H1 (cell line): ENCODE data around the gene PTH2R. TPM values are rescaled to one million over a fixed set of nuclear protein-coding genes. Genes with fewer than 3 reads are reported as not detected.
"Not testable (repeated sequence)": the region's sequence is repeated elsewhere in the genome, so short reads cannot be mapped to it uniquely, and the experiment has no call there.

Experiments used
- CTCF ChIA-PET: fragments of 300-600 bp; sonication (Branson Sonifier 250); formaldehyde crosslinking; loops from one replicate; lab custom pipeline; 2021; ENCODE audit not compliant: partially characterized antibody; lab: Charles Lee
- POLR2A ChIA-PET: fragments of 300-600 bp; sonication (Branson Sonifier 250); formaldehyde crosslinking; loops from one replicate; lab custom pipeline; 2021; ENCODE audit warnings: inconsistent platforms; ENCODE audit not compliant: partially characterized antibody; lab: Charles Lee
- DNase-seq, 2 experiments: peaks; one replicate each; pipeline versions ENCODE4 v3.0.0 to v3.0.0-alpha.2; 2010 to 2022; ENCODE audit warnings: low spot score in 2 of 2, low read depth in 1 of 2, mixed read lengths in 1 of 2
- FAIRE-seq: peaks from 2 replicates; lab custom pipeline; 2011; peaks lifted over from hg19 to GRCh38; lab: Jason Lieb, UNC
- H2AFZ ChIP-seq: 2 replicates; pipeline ENCODE4 v1.8.1; 2012; ENCODE audit warnings: low read length, inconsistent platforms
- H2AK5ac ChIP-seq: 2 replicates; pipeline ENCODE4 v1.6.1; 2013; ENCODE audit warnings: low read depth, low read length
- H2BK120ac ChIP-seq: replicated peaks from 2 replicates; pipeline ENCODE3; 2013; ENCODE audit warnings: low read depth, low read length, inconsistent platforms
- H2BK12ac ChIP-seq: 2 replicates; pipeline ENCODE4 v1.6.1; 2013; ENCODE audit warnings: low read depth, low read length
- H2BK15ac ChIP-seq: 2 replicates; pipeline ENCODE4 v1.6.1; 2013; ENCODE audit warnings: low read length
- H2BK20ac ChIP-seq: 2 replicates; pipeline ENCODE4 v1.6.1; 2013; ENCODE audit warnings: low read length
- H2BK5ac ChIP-seq: 2 replicates; pipeline ENCODE4 v1.6.1; 2013; ENCODE audit warnings: low read depth, low read length
- H3K14ac ChIP-seq: 2 replicates; pipeline ENCODE4 v1.6.1; 2013; ENCODE audit warnings: inconsistent platforms; ENCODE audit not compliant: insufficient read length
- H3K18ac ChIP-seq: 2 replicates; pipeline ENCODE4 v1.6.1; 2013; ENCODE audit warnings: low read length; ENCODE audit errors: extremely low read depth
- H3K23ac ChIP-seq: 2 replicates; pipeline ENCODE4 v1.6.1; 2013; ENCODE audit warnings: inconsistent platforms; ENCODE audit not compliant: insufficient read length
- H3K23me2 ChIP-seq: 2 replicates; pipeline ENCODE4 v1.6.1; 2013; ENCODE audit warnings: low read depth, low read length
- H3K27ac ChIP-seq: 2 replicates; pipeline ENCODE4 v1.6.1; 2011; ENCODE audit warnings: low read depth, low read length, inconsistent platforms
- H3K27me3 ChIP-seq, 4 experiments: replicated peaks in 1 of 4; 1 replicate in 1 of 4; 2 replicates in 3 of 4; pipeline versions ENCODE4 v1.6.1 to v1.8.1; 2011 to 2013; ENCODE audit warnings: low read length in 3 of 4, mild to moderate bottlenecking in 3 of 4, inconsistent platforms in 2 of 4, mixed read lengths in 2 of 4, moderate library complexity in 1 of 4; ENCODE audit not compliant: control insufficient read depth in 3 of 4, insufficient read depth in 3 of 4; ENCODE audit errors: extremely low read depth in 1 of 4
- H3K36me3 ChIP-seq, 4 experiments: 2 replicates each; pipeline versions ENCODE4 v1.6.1 to v1.8.1; 2011 to 2013; ENCODE audit warnings: mild to moderate bottlenecking in 4 of 4, low read length in 3 of 4, moderate library complexity in 2 of 4, control low read depth in 1 of 4, inconsistent platforms in 1 of 4; ENCODE audit not compliant: insufficient read depth in 4 of 4, control insufficient read depth in 2 of 4
- H3K4ac ChIP-seq: replicated peaks from 2 replicates; pipeline ENCODE3; 2013; ENCODE audit warnings: low read length, low read depth, mixed read lengths, inconsistent platforms; ENCODE audit not compliant: insufficient read length
- H3K4me1 ChIP-seq, 4 experiments: replicated peaks in 1 of 4; 1 replicate in 1 of 4; 2 replicates in 3 of 4; pipeline versions ENCODE4 v1.6.1 to v1.8.1; 2011 to 2013; ENCODE audit warnings: low read length in 3 of 4, inconsistent platforms in 2 of 4, mixed read lengths in 1 of 4; ENCODE audit not compliant: insufficient read depth in 4 of 4, control insufficient read depth in 3 of 4
- H3K4me2 ChIP-seq, 2 experiments: 2 replicates each; pipeline versions ENCODE4 v1.6.1 to v1.8.1; 2011 to 2013; ENCODE audit warnings: low read depth in 2 of 2, low read length in 2 of 2, control low read depth in 1 of 2, inconsistent platforms in 1 of 2, mild to moderate bottlenecking in 1 of 2; ENCODE audit not compliant: insufficient read depth in 1 of 2
- H3K4me3 ChIP-seq, 4 experiments: fragments of 200-600, 300-600 bp in 1 of 4; sonication (generic), shearing (Covaris generic), sonication (Bioruptor Twin) in 1 of 4; 2 replicates each; pipeline versions ENCODE4 v1.5.1 to v1.8.1; 2011 to 2016; ENCODE audit warnings: low read length in 4 of 4, low read depth in 3 of 4, control low read depth in 2 of 4, inconsistent platforms in 2 of 4, mild to moderate bottlenecking in 2 of 4, mixed read lengths in 1 of 4, moderate library complexity in 1 of 4; ENCODE audit not compliant: insufficient read depth in 2 of 4; ENCODE audit errors: extremely low read depth in 1 of 4
- H3K56ac ChIP-seq: replicated peaks from 2 replicates; pipeline ENCODE3; 2013; ENCODE audit warnings: low read depth, mild to moderate bottlenecking, mixed read lengths, low read length, inconsistent platforms; ENCODE audit not compliant: insufficient read length
- H3K79me1 ChIP-seq: 2 replicates; pipeline ENCODE4 v1.6.1; 2013; ENCODE audit warnings: low read depth, low read length, control low read depth
- H3K79me2 ChIP-seq, 2 experiments: 2 replicates each; pipeline versions ENCODE4 v1.6.1 to v1.8.1; 2012 to 2013; ENCODE audit warnings: low read length in 2 of 2, mild to moderate bottlenecking in 2 of 2, inconsistent platforms in 1 of 2; ENCODE audit not compliant: insufficient read depth in 2 of 2, control insufficient read depth in 1 of 2
- H3K9ac ChIP-seq, 4 experiments: replicated peaks in 1 of 4; 1 replicate in 1 of 4; 2 replicates in 3 of 4; pipeline versions ENCODE4 v1.6.1 to v1.8.1; 2011 to 2013; ENCODE audit warnings: low read depth in 3 of 4, low read length in 3 of 4, control low read depth in 2 of 4, mild to moderate bottlenecking in 2 of 4, moderate library complexity in 2 of 4, inconsistent platforms in 1 of 4; ENCODE audit errors: extremely low read depth in 1 of 4
- H3K9me3 ChIP-seq, 2 experiments: 2 replicates each; pipeline versions ENCODE4 v1.6.1 to v1.8.1; 2012 to 2013; ENCODE audit warnings: mild to moderate bottlenecking in 2 of 2, moderate library complexity in 2 of 2, control low read depth in 1 of 2, inconsistent platforms in 1 of 2, low read depth in 1 of 2, low read length in 1 of 2, mixed read lengths in 1 of 2; ENCODE audit not compliant: insufficient read depth in 2 of 2
- H4K20me1 ChIP-seq, 2 experiments: replicated peaks in 1 of 2; 2 replicates each; pipeline versions ENCODE3 to v1.8.1; 2011 to 2013; ENCODE audit warnings: inconsistent platforms in 2 of 2, low read length in 2 of 2, mild to moderate bottlenecking in 1 of 2; ENCODE audit not compliant: insufficient read depth in 2 of 2, control insufficient read depth in 1 of 2
- H4K5ac ChIP-seq: 2 replicates; pipeline ENCODE4 v1.6.1; 2013; ENCODE audit warnings: low read length, low read depth, mixed read lengths, inconsistent platforms; ENCODE audit not compliant: insufficient read length
- H4K8ac ChIP-seq: 2 replicates; pipeline ENCODE4 v1.8.0; 2013; ENCODE audit warnings: mild to moderate bottlenecking, moderate library complexity, low read length, inconsistent platforms; ENCODE audit not compliant: insufficient read depth; ENCODE audit errors: extremely low read depth
- H4K91ac ChIP-seq: replicated peaks from 2 replicates; pipeline ENCODE3; 2013; ENCODE audit warnings: low read length, mixed read lengths, inconsistent platforms; ENCODE audit not compliant: insufficient read length
- BRCA1 ChIP-seq: IDR thresholded peaks from 2 replicates; pipeline ENCODE4 v1.6.1; 2012; ENCODE audit warnings: low read depth, low read length, improper control_type of control experiment
- CHD1 ChIP-seq: IDR thresholded peaks from 2 replicates; pipeline ENCODE4 v1.6.1; 2012; ENCODE audit warnings: low read depth, low read length, improper control_type of control experiment
- GTF2F1 ChIP-seq: IDR thresholded peaks from 2 replicates; pipeline ENCODE4 v1.6.1; 2012; ENCODE audit warnings: low read depth, low read length, improper control_type of control experiment, borderline replicate concordance
- RNF2 ChIP-seq: fragments of 200-900, 300-1000 bp; sonication (generic); IDR thresholded peaks from 2 replicates; pipeline ENCODE4 v1.7.1; 2016; ENCODE audit warnings: borderline replicate concordance, low read depth, mild to moderate bottlenecking, antibody characterized with exemption, low read length; ENCODE audit not compliant: poor library complexity, severe bottlenecking; ENCODE audit errors: missing control alignments
- SP2 ChIP-seq: IDR thresholded peaks from 2 replicates; pipeline ENCODE4 v1.6.1; 2012; ENCODE audit warnings: mild to moderate bottlenecking, low read length, inconsistent platforms
- SP4 ChIP-seq: IDR thresholded peaks from 2 replicates; pipeline ENCODE4 v1.6.1; 2012; ENCODE audit warnings: low read length, inconsistent platforms
- WGBS, 2 experiments: shearing (Covaris generic) in 1 of 2; methylation state at CpG; one replicate each; pipeline versions ENCODE4 v1.1.6 to v1.1.7; 2013 to 2015; ENCODE audit warnings: low lambda C conversion rate in 2 of 2, mixed read lengths in 2 of 2, inconsistent platforms in 1 of 2, low coverage in 1 of 2, missing lambda C conversion rate in 1 of 2; ENCODE audit not compliant: insufficient replicate concordance in 2 of 2, insufficient coverage in 1 of 2, insufficient read length in 1 of 2; ENCODE audit errors: extremely low coverage in 1 of 2, missing lambda C conversion rate in 1 of 2; 5-methylcytosine and 5-hydroxymethylcytosine counted together
- polyA plus RNA-seq, 7 experiments: library from polyadenylated mRNA; depleted of rRNA in 3 of 7; stranded (reverse) in 5 of 7; unstranded in 2 of 7; fragments of >200 nt in 5 of 7; fragments of 200-250 nt in 2 of 7; gene quantifications; 1 replicate in 5 of 7; 2 replicates in 1 of 7; 4 replicates in 1 of 7; pipeline versions ENCODE4 v1.2.1 to v1.2.3, GENCODE V29; 2011 to 2013; ENCODE audit warnings: missing spikeins in 2 of 7, mixed read lengths in 2 of 7
- total RNA-seq: library from RNA; stranded (reverse); fragmentation: NEBNext Ultra II Directional; extraction: Animal tissue kit (Norgen Biotek cat#: 25700); gene quantifications from 2 replicates; pipeline ENCODE4 v1.2.1, GENCODE V29; 2021

The PTH2R gene
- total and polyA plus RNA-seq, 2 of the 8 experiments (the other 6 are each of a cell fraction or from before 2014, with no cell fraction given): 0.19 to 0.38 TPM

- no peak for TF ChIP-seq RNF2
- no peak for TF ChIP-seq CHD1
- no peak for TF ChIP-seq BRCA1
- no peak for TF ChIP-seq GTF2F1
- TF ChIP-seq SP4: no peak
- TF ChIP-seq SP2: no peak
These were observed 124.8 kb downstream of the PTH2R start (continued) for GRCh38 chr2:208531361-208531760.

- POLR2A ChIA-PET, H3K27me3 ChIP-seq, H3K9ac ChIP-seq, CTCF ChIA-PET, H3K23ac ChIP-seq, H3K18ac ChIP-seq, H4K5ac ChIP-seq, H2BK20ac ChIP-seq, H3K36me3 ChIP-seq, H2BK120ac ChIP-seq, H3K79me1 ChIP-seq, H3K14ac ChIP-seq, H2AK5ac ChIP-seq, H2BK12ac ChIP-seq, DNase-seq, H3K4me1 ChIP-seq, H3K23me2 ChIP-seq, H4K20me1 ChIP-seq, H3K56ac ChIP-seq, H2BK15ac ChIP-seq, H3K27ac ChIP-seq, H3K4me2 ChIP-seq, H3K4ac ChIP-seq, H4K91ac ChIP-seq, FAIRE-seq, H2BK5ac ChIP-seq, H3K4me3 ChIP-seq, H3K79me2 ChIP-seq, H2AFZ ChIP-seq, H4K8ac ChIP-seq: not testable (repeated sequence)
- WGBS, 2 experiments: 88% methylated on average over 1 of the region's 1 CpG; no CpG with 5 or more reads in 1 of the 2 experiments
- peaks cover 4 to 12% of the 10 kb centered on the region in 2 experiments; a peak in 2 of 4 replicates for H3K9me3 ChIP-seq
These were observed 129.0 kb downstream of the PTH2R start for GRCh38 chr2:208535578-208535977.
